IMR-90 (cell line): ENCODE results near the gene SERPINC1. TPM values are rescaled to one million over a fixed set of nuclear protein-coding genes. Genes with fewer than 3 reads are reported as not detected.

Source experiments
- ATAC-seq: fragments of 200-7000 bp; cut with Tn5 transposase; 2 replicates; pipeline ENCODE4 v1.9.1; 2020; ENCODE audit warnings: low read depth, mild to moderate bottlenecking, moderate library complexity
- BruUV-seq: library from RNA; stranded (reverse); fragments of 400-500 nt; replicated peaks from 2 replicates; lab custom pipeline; 2021; lab: Mats Ljungman, UMichigan
- CTCF ChIA-PET: fragments of 300-600 bp; formaldehyde crosslinking; extraction: SDS; loops from one replicate; lab custom pipeline; 2021; ENCODE audit warnings: antibody characterized with exemption; lab: Yijun Ruan, JAX
- POLR2A ChIA-PET: fragments of 300-600 bp; sonication (Branson Sonifier 250); formaldehyde crosslinking; loops from one replicate; lab custom pipeline; 2022; ENCODE audit warnings: antibody characterized with exemption; ENCODE audit not compliant: unreplicated experiment; lab: Charles Lee
- DNase-seq: peaks from one replicate; pipeline ENCODE4 v3.0.0; 2013
- H2AFZ ChIP-seq: replicated peaks from 2 replicates; pipeline ENCODE3; 2013; ENCODE audit warnings: low read length, mild to moderate bottlenecking; ENCODE audit not compliant: poor library complexity
- H2AK5ac ChIP-seq: 2 replicates; pipeline ENCODE4 v1.6.1; 2013; ENCODE audit warnings: low read depth, low read length, inconsistent platforms
- H2AK9ac ChIP-seq: replicated peaks from 2 replicates; pipeline ENCODE3; 2013; ENCODE audit warnings: mild to moderate bottlenecking, low read depth, low read length, moderate library complexity; ENCODE audit not compliant: poor library complexity
- H2BK120ac ChIP-seq: 2 replicates; pipeline ENCODE4 v1.6.1; 2013; ENCODE audit warnings: low read depth, low read length, inconsistent platforms
- H2BK15ac ChIP-seq: 3 replicates; pipeline ENCODE4 v1.6.1; 2013; ENCODE audit warnings: low read depth, low read length, inconsistent platforms
- H2BK20ac ChIP-seq: 2 replicates; pipeline ENCODE4 v1.6.1; 2013; ENCODE audit warnings: low read depth, mild to moderate bottlenecking, inconsistent platforms, low read length, moderate library complexity
- H2BK5ac ChIP-seq: 2 replicates; pipeline ENCODE4 v1.6.1; 2013; ENCODE audit warnings: mild to moderate bottlenecking, low read depth, low read length, inconsistent platforms; ENCODE audit not compliant: poor library complexity, severe bottlenecking
- H3K14ac ChIP-seq: replicated peaks from 2 replicates; pipeline ENCODE4 v1.6.1; 2013; ENCODE audit warnings: low read depth, low read length, inconsistent platforms
- H3K18ac ChIP-seq: 2 replicates; pipeline ENCODE4 v1.6.1; 2013; ENCODE audit warnings: low read depth, low read length, control low read depth
- H3K23ac ChIP-seq: 2 replicates; pipeline ENCODE4 v1.6.1; 2013; ENCODE audit warnings: low read depth, low read length, inconsistent platforms
- H3K27ac ChIP-seq: 2 replicates; pipeline ENCODE4 v1.5.1; 2013; ENCODE audit warnings: mild to moderate bottlenecking, control low read depth, low read length; ENCODE audit not compliant: insufficient read depth
- H3K27me3 ChIP-seq: 2 replicates; pipeline ENCODE4 v1.6.1; 2013; ENCODE audit warnings: low read length; ENCODE audit not compliant: control insufficient read depth, insufficient read depth
- H3K36me3 ChIP-seq: 2 replicates; pipeline ENCODE4 v1.6.1; 2013; ENCODE audit warnings: low read length, mixed read lengths; ENCODE audit not compliant: control insufficient read depth, insufficient read depth
- H3K4ac ChIP-seq: 2 replicates; pipeline ENCODE4 v1.6.1; 2013; ENCODE audit warnings: low read depth, low read length, inconsistent platforms
- H3K4me1 ChIP-seq: 2 replicates; pipeline ENCODE4 v1.6.1; 2013; ENCODE audit warnings: low read length, mixed read lengths; ENCODE audit not compliant: control insufficient read depth, insufficient read depth
- H3K4me2 ChIP-seq: 2 replicates; pipeline ENCODE4 v1.6.1; 2013; ENCODE audit warnings: low read depth, mild to moderate bottlenecking, control low read depth, low read length, moderate library complexity
- H3K4me3 ChIP-seq: 2 replicates; pipeline ENCODE4 v1.5.1; 2013; ENCODE audit warnings: low read depth, mild to moderate bottlenecking, control low read depth, low read length, moderate library complexity; ENCODE audit not compliant: insufficient read depth
- H3K56ac ChIP-seq: 2 replicates; pipeline ENCODE4 v1.6.1; 2013; ENCODE audit warnings: low read length, inconsistent platforms; ENCODE audit not compliant: insufficient read depth; ENCODE audit errors: extremely low read depth
- H3K79me1 ChIP-seq, 2 experiments: 2 replicates each; pipeline ENCODE4 v1.6.1; 2013; ENCODE audit warnings: low read length in 2 of 2, inconsistent platforms in 1 of 2, low read depth in 1 of 2
- H3K9ac ChIP-seq: 2 replicates; pipeline ENCODE4 v1.6.1; 2013; ENCODE audit warnings: low read depth, low read length, control low read depth
- H3K9me1 ChIP-seq: 2 replicates; pipeline ENCODE4 v1.6.1; 2013; ENCODE audit warnings: low read length, inconsistent platforms; ENCODE audit not compliant: insufficient read depth
- H3K9me3 ChIP-seq: 2 replicates; pipeline ENCODE4 v1.6.1; 2013; ENCODE audit warnings: low read length; ENCODE audit not compliant: control insufficient read depth, insufficient read depth
- H4K20me1 ChIP-seq: 2 replicates; pipeline ENCODE4 v1.6.1; 2013; ENCODE audit warnings: low read length, inconsistent platforms; ENCODE audit not compliant: insufficient read depth
- H4K5ac ChIP-seq: 2 replicates; pipeline ENCODE4 v1.6.1; 2013; ENCODE audit warnings: mild to moderate bottlenecking, low read depth, low read length, control low read depth
- H4K8ac ChIP-seq, 2 experiments: 2 replicates each; pipeline ENCODE4 v1.6.1; 2013; ENCODE audit warnings: low read depth in 2 of 2, low read length in 2 of 2, control low read depth in 1 of 2, inconsistent platforms in 1 of 2
- H4K91ac ChIP-seq: 2 replicates; pipeline ENCODE4 v1.6.1; 2013; ENCODE audit warnings: low read depth, low read length, inconsistent platforms; ENCODE audit not compliant: insufficient read depth
- BHLHE40 ChIP-seq: fragments of 150-350 bp; IDR thresholded peaks from 2 replicates; pipeline ENCODE4 v1.6.1; 2016; ENCODE audit warnings: mild to moderate bottlenecking, low read depth, low read length
- CHD1 ChIP-seq: IDR thresholded peaks from 2 replicates; pipeline ENCODE4 v1.6.1; 2012; ENCODE audit warnings: low read depth, low read length, improper control_type of control experiment
- ELK1 ChIP-seq: fragments of 150-350 bp; IDR thresholded peaks from 2 replicates; pipeline ENCODE4 v1.6.1; 2016; ENCODE audit warnings: low read depth, mild to moderate bottlenecking, low read length, moderate library complexity, borderline replicate concordance
- MAFK ChIP-seq: IDR thresholded peaks from 2 replicates; pipeline ENCODE4 v1.6.1; 2012; ENCODE audit warnings: low read depth, low read length, improper control_type of control experiment
- NFE2L2 ChIP-seq: fragments of 150-350 bp; IDR thresholded peaks from 2 replicates; pipeline ENCODE4 v1.6.1; 2016; ENCODE audit warnings: low read depth, mild to moderate bottlenecking, low read length
- WGBS, 2 experiments: methylation state at CpG; one replicate each; pipeline versions ENCODE4 v1.1.5 to v1.1.7; 2013; ENCODE audit warnings: missing lambda C conversion rate in 2 of 2; ENCODE audit not compliant: insufficient read length in 1 of 2; ENCODE audit errors: extremely low coverage in 2 of 2; 5-methylcytosine and 5-hydroxymethylcytosine counted together
- dilution Hi-C: fragments of 300-500 bp; cut with HindIII; formaldehyde crosslinking; loops from one replicate; pipeline ENCODE4 v1.14.3; 2018; ENCODE audit warnings: low sequenced_read_pairs; ENCODE audit not compliant: unreplicated experiment
- in situ Hi-C: fragments of 300-500 bp; cut with MboI; formaldehyde crosslinking; loops from 3 replicates; pipeline ENCODE4 v1.14.3; 2019; ENCODE audit warnings: low sequenced_read_pairs, inconsistent platforms, mixed read lengths
- intact Hi-C: fragments of 100-400 bp; cut with micrococcal nuclease; formaldehyde crosslinking; loops from 2 replicates; pipeline ENCODE4 v1.10.0; 2022
- polyA plus RNA-seq, 3 experiments: library from polyadenylated mRNA; depleted of rRNA; stranded (reverse); fragments of >200 nt; gene quantifications; 2 replicates each; pipeline ENCODE4 v1.2.3, GENCODE V29; 2012; ENCODE audit warnings: low replicate concordance in 1 of 3
- total RNA-seq: library from RNA; depleted of rRNA; stranded (reverse); fragments of >200 nt; gene quantifications from 2 replicates; pipeline ENCODE4 v1.2.3, GENCODE V29; 2012

The SERPINC1 gene
- total and polyA plus RNA-seq, 2 of the 4 experiments (the other 2 are of a cell fraction) = not detected

GRCh38 chr1:173960625-173961024, 43.5 kb upstream of the SERPINC1 start:
- in situ Hi-C loops = no loop called here
- H4K20me1 ChIP-seq = no peaks in the 10 kb centered on the region
- no peak overlapping the region for H4K8ac ChIP-seq
- H3K9me1 ChIP-seq = no peaks in the 10 kb centered on the region
- H3K4me1 ChIP-seq = no peaks in the 10 kb centered on the region
- H2BK120ac ChIP-seq = no peak overlapping the region
- no peak overlapping the region for H2AK5ac ChIP-seq
- intact Hi-C loops = no loop called here
- dilution Hi-C loops = no loop called here
- no peak overlapping the region for H4K91ac ChIP-seq
- no peak overlapping the region for H2BK20ac ChIP-seq
- H3K4me3 ChIP-seq = no peak overlapping the region
- H3K36me3 ChIP-seq = peaks cover 43% of the 10 kb centered on the region
- no peak overlapping the region for H3K18ac ChIP-seq
- H3K14ac ChIP-seq = no peak overlapping the region
- no peak overlapping the region for H2BK5ac ChIP-seq
- no peak overlapping the region for H2AFZ ChIP-seq
- H3K4me2 ChIP-seq = no peak overlapping the region
- no peak for TF ChIP-seq BHLHE40
- 0 out of 2 replicates have a peak, but pooled peaks have one; percentile 18 for TF ChIP-seq MAFK
- no peak for TF ChIP-seq NFE2L2
- TF ChIP-seq ELK1 = no peak
- no peak for TF ChIP-seq CHD1
- no peak overlapping the region for H2AK9ac ChIP-seq
- no peak overlapping the region for H3K4ac ChIP-seq
- BruUV-seq = no TSS peak
- ChIA-PET CTCF (no interaction called here), POLR2A (no interaction called here)
- H3K56ac ChIP-seq = no peak overlapping the region
- H3K79me1 ChIP-seq = peaks cover 6 to 13% of the 10 kb centered on the region in 2 experiments
- ATAC-seq (no peak), DNase-seq (no peak)
- no peak overlapping the region for H3K27ac ChIP-seq
- no peak overlapping the region for H3K23ac ChIP-seq
- H4K5ac ChIP-seq = no peak overlapping the region
- no peaks in the 10 kb centered on the region for H3K9me3 ChIP-seq
- H3K9ac ChIP-seq = no peak overlapping the region
- H2BK15ac ChIP-seq = no peak overlapping the region
- WGBS, 2 experiments = no CpG with 5 or more reads among the region's 5 CpGs
- no peaks in the 10 kb centered on the region for H3K27me3 ChIP-seq
